LNCaP clone FGC (cell line): ENCODE data around the gene HSPB6.

Experiments
- DNase-seq: peaks from one replicate; pipeline ENCODE4 v3.0.0-alpha.2; 2011; ENCODE audit warnings: low read depth
- H3K4me3 ChIP-seq: 2 replicates; pipeline ENCODE4 v1.5.1; 2011; ENCODE audit warnings: mild to moderate bottlenecking, low read depth, low read length, control low read depth
- CTCF ChIP-seq: IDR thresholded peaks from 2 replicates; pipeline ENCODE4 v1.5.1; 2012; ENCODE audit warnings: mild to moderate bottlenecking; ENCODE audit not compliant: control insufficient read depth, insufficient read depth; ENCODE audit errors: extremely low read depth

The HSPB6 gene

GRCh38 chr19:35754370-35755130, 2.3 kb downstream of the HSPB6 start:
- H3K4me3 ChIP-seq: no peak overlapping the region
- DNase-seq: no peak
- TF ChIP-seq CTCF: no peak

GRCh38 chr19:35753634-35754369, 3.0 kb downstream of the HSPB6 start:
- no peak overlapping the region for H3K4me3 ChIP-seq
- no peak for DNase-seq
- no peak for TF ChIP-seq CTCF

DNA sequence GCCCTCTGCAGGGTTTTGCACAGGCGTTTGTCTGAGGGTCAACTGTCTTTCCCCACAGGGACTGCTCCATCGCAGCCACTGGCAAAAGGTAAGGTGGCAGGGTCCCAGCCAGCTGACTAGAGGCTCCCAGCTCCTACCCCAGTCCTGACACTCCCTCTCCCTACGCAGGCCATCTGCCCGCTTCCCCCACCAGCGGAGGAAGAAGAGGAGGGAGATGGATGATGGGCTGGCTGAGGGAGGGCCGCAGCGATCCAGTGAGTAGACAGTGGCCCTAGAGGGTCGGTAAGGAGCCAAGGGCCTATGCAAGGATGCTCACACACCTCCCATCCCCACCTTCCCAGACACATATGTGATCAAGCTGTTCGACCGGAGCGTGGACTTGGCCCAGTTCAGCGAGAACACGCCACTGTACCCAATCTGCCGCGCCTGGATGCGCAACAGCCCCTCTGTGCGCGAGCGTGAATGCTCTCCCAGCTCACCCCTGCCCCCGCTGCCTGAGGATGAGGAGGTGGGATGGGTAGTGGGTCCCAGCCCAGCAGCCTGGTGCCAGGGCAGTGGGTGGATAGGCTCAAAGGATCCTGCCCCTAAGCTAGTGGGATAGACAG, 4.0 kb downstream of the HSPB6 start:
- no peak overlapping the region for H3K4me3 ChIP-seq
- TF ChIP-seq CTCF: no peak
- DNase-seq: no peak

DNA sequence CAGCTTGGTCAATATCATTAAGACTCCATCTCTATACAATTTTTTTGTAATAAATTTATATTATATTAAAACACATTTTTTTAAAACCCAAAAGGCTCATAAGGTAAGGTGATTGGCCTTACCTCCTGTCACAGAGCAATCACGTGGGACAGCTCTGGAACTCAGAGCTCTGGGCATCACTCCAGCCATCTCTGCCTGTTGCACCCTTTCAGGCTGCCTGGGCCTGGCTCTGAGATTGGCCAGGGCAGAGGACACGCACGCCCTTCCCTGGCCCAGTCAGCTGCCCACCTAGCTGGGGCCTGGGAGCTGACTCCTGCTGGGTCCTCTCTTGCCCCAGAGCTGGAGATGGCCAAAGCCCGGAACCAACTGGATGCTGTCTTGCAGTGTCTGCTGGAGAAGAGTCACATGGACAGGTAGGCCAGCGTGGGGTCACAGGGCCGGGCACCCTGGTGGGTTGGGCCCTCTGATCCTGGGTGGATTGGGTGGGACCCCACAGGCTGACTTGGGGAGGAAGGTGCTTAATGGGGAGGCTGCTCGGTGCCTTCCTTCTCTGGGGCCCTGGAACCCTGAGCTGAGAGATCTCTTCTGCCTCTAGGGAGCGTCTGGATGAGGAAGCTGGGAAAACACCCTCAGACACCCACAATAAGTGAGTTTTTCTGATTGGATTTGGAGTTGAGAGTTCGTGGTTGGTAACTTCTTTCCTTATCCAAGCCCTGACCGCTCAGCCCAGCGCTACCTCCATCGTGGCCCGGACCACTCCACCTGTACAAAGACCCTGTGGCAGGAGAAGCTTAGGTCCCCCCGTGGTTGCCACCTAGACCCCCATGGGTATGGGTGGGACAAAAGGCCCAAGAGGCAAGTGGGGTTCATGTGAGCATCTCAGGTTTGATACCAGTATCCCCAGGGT, 4.7 kb downstream of the HSPB6 start:
- H3K4me3 ChIP-seq: no peak overlapping the region
- no peak for DNase-seq
- TF ChIP-seq CTCF: no peak

GRCh38 chr19:35750167-35750566, 6.7 kb downstream of the HSPB6 start:
- H3K4me3 ChIP-seq: no peak overlapping the region
- no peak for DNase-seq
- TF ChIP-seq CTCF: no peak
